UCSD-AML1 (cell line): Measurements from ENCODE around the gene RAB5B.
A peak's percentile ranks its signal among the peaks of the same experiment; 100 is the strongest.
"Not testable (repeated sequence)": the region's sequence is repeated elsewhere in the genome, so short reads cannot be mapped to it uniquely, and the experiment has no call there.

ENCODE experiments used
- DNase-seq: peaks from one replicate; lab custom pipeline; 2025; ENCODE audit not compliant: unreplicated experiment; lab: John Stamatoyannopoulos, UW

Gene RAB5B

DNA sequence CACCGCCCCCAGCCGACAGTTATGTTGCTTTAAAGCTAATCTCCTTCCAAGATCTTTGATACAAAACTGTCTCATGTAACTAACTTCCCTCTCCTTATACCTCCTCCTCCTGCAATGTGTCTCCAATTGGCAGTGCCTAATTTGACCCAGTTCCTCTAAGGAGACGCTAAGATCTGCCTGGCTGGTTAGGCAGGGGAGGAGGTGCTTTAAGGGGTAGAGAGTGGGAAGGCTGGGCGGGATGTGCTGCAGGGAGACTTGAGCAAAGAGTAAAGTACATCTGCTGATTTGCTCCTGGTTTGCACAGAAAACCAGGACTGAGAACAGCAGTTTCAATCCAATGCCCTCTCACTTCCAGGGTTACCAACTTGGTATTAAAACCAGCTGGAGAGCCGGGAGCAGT, 39.6 kb downstream of the RAB5B start:
- DNase-seq, result no peak

DNA sequence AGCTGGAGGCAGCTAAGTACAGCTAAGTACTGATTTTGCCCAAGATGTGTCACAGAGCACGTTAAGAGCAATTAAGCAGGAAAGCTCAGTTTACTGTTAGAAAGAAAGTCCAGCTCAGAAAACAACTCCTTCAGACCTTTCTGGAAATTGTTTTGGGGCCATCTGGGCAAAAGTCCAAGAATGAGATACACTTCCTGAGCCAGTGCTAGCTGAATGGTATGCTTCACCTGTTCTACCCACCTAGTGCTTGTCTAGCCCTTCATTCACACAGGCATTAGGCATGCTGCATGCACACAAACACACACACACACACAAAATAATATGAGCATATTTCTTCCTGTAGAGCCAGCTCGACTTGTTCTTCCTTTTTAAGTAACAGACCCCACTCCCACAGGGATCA, 40.3 kb downstream of the RAB5B start:
- no peak for DNase-seq

DNA sequence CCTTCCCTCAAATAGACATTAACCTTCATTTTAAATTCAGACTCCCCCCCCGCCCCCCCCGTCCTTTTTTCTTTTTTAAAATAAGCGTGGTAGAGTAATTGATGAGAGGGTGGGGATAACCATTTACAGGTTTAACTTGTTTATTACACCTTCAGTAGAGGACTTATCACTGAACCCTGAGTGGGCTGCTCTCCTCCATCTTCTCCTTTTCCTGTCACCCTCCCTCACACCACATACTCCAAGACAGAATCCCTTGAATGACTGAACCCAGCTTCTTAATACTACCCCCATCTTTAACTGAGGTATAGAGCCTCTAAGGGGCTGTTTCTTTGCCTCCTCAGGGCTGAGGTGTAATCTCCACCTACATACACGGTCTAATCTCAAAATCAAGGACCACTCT, 43.3 kb downstream of the RAB5B start:
- no peak for DNase-seq

DNA sequence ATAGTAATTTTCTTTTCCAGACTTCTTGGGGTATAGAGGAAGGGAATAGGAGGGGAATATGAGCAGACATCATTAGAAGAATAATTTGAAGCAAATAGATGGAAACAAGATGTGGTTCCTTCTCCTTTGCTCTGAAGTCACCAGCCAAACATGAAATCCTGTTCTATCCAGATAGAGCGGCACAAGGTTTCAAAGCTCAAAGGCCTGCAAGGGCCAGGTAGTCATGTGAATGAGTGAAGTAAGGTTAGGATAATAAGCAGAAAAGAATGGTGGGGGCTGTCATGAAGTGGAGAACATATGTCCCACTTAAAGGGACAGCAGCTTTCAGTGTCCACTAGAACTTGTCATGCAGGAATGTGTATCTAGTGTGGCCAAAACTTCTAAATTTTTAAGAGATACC, 44.5 kb downstream of the RAB5B start:
- DNase-seq, result no peak

DNA sequence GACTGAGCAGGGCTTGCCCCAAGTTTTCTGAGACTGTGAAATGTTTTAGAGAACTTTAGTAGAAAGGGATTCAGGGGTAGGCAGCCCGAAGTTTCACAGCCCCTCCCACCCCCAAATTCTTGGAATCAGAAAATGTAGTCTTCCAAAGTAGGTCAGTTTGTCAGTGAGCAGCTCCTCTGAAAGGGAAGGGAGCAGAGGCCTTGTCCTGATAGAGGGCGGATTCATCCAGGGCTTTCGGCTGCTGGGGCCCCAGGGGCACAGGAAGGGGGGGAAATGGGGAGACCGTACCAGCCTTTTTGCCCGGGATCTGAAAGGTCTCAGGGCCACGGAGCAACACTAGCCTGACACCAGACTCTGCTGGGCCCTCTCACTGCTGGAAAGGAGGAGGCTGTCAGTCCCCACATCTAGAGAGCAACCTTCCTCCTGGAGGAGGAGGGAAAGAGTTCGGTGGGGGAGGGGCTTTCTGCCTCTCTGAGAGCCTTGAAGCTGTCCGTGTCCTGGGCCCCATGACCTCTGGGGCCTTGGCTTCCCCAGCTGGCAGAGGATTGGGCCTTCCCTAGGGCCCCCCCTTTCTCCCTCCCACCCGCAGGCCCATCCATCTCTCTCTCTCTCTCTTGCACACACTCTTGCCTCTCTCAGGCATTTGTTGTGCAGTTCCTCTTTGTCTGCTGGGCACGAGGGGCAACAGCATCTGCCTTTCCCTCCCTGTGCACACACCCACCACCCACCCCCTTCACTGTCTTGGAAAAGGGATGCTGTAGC, 46.7 kb downstream of the RAB5B start, which contains the start of gene IKZF4:
IKZF4 (plus strand) TSS at position 621 of the 762 bp plus-strand sequence. CDS start 451 bp downstream, outside the sequence.
- peak; percentile 73 for DNase-seq

DNA sequence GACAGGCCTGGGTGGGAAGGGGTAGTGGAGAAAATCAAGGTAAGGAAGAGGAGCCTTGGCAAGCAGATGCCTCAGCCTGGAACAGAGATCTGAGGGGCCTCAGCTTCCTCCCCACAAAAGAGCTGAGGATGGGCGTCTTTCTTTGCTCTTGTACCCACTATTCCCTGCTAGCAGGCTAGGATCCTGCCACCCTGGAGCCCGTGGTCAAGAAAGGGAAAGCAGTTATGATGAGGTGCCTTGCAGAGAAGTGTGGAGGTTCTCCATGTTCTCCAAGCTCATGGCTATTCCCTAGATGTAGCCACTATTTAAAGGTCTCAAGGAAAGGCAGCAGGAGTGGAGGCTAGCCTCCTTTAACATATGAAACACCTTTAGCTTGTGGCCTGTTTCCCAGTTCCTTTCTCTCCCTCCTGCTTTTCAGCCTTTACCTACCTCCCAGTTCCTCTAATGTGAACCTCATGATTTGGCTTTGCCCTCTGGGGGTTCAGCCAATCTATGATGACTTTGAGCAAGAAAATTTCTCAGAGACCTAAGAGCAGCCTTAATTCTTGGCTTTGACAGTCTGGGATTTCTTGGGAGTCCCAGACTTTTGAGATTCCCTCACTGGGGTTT, 48.1 kb downstream of the RAB5B start:
- peak; percentile 42 for DNase-seq

DNA sequence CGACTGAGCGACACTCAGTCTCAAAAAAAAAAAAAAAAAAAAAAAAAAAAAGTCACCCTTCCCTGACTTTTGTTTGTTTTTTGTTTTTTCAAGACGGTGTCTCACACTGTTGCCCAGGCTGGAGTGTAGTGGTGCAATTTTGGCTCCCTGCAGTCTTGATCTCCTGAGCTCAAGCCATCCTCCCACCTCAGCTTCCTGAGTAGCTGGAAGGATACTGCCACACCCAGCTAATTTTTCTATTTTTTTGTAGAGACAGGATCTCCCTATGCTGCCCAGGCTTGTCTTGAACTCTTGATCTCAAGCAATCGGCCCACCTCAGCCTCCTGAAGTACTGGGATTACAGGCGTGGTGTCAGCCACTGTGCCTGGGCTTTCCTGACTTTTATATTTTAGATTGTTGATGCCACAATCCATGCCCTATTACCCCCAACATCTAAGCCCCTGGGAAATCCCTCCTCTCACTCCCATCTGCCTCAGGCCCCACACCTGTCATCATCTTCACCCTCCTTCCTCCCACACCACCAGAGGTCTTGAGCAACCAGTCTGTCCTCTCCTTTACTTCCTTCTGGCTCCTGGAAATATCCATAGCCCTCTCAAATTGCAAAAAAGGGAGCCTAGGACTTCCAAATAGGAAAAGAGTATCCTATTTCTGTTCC, 54.8 kb downstream of the RAB5B start:
- DNase-seq, result no peak

DNA sequence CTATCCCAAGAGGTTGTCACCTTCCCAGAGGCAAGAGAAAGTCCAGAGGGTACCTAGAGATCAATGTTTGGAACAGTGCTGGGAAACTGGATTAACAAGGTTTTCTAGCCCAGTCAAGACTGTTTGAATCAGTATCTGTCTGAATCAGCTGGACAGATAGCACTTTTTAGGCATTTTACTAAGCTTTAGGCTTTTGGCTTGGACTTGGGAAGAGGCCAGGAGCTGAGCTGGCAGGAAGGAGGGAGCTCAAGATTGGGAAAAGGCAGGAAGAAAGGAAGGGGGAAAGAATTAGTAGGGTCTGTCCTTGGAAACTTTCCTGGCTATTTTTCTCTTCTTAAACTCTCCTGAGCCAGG, 55.3 kb downstream of the RAB5B start:
- no peak for DNase-seq

DNA sequence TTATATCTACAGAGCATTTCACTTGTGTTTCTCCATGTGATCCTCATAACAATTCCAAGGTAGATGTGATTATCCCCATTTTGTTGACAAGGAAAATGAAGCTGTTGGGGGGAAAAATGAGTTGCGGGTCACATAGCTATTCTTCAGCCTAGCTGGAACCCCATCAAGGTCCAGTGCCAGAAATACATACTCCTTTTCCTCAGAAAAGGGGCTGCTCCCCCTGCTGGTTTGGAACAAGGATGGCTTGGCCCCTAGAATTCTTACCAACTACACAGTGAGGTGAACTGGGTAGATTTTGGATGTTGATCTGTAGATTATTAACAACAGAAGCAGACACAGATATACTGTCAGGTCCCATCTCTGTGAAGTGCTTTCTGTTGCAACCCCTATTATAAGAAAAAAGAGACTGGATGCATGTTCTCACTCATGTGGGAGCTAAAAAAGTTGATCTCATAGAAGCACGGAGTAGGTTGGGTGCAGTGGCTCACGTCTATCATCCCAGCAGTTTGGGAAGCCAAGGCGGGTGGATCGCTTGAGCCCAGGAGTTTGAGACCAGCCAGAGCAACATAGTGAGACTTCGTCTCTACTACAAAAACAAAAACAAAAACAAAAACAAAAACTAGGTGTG, 55.9 kb downstream of the RAB5B start:
- DNase-seq, result peak; percentile 20

DNA sequence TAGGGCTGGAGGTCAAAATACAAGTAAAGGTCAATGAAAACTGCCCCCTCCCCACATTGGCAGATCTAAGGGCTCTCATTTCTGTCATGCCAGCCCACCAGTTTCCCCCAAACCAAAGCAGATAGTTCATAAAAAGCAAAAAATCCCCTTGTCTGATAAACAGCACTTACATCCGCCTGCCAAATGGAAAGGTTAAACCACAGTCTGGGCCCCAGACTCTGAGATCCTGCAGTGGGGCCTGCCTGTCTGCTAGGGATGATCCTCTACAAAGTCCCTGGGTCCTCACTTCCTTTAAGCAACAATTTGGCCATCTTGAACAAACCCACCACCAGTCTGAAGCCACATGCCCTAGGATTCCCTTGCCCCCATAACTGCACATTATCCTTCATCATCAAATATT, 58.1 kb downstream of the RAB5B start:
- DNase-seq, result no peak

DNA sequence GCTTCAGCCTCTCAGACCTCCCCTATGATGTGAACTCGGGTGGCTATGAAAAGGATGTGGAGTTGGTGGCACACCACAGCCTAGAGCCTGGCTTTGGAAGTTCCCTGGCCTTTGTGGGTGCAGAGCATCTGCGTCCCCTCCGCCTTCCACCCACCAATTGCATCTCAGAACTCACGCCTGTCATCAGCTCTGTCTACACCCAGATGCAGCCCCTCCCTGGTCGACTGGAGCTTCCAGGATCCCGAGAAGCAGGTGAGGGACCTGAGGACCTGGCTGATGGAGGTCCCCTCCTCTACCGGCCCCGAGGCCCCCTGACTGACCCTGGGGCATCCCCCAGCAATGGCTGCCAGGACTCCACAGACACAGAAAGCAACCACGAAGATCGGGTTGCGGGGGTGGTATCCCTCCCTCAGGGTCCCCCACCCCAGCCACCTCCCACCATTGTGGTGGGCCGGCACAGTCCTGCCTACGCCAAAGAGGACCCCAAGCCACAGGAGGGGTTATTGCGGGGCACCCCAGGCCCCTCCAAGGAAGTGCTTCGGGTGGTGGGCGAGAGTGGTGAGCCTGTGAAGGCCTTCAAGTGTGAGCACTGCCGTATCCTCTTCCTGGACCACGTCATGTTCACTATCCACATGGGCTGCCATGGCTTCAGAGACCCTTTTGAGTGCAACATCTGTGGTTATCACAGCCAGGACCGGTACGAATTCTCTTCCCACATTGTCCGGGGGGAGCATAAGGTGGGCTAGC, 60.9 kb downstream of the RAB5B start:
- no peak for DNase-seq

DNA sequence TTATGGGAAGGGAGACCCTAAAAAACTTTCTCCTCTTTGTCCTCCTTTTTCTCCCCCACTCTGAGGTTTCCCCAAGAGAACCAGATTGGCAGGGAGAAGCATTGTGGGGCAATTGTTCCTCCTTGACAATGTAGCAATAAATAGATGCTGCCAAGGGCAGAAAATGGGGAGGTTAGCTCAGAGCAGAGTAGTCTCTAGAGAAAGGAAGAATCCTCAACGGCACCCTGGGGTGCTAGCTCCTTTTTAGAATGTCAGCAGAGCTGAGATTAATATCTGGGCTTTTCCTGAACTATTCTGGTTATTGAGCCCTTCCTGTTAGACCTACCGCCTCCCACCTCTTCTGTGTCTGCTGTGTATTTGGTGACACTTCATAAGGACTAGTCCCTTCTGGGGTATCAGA, 63.3 kb downstream of the RAB5B start:
- no peak for DNase-seq

DNA sequence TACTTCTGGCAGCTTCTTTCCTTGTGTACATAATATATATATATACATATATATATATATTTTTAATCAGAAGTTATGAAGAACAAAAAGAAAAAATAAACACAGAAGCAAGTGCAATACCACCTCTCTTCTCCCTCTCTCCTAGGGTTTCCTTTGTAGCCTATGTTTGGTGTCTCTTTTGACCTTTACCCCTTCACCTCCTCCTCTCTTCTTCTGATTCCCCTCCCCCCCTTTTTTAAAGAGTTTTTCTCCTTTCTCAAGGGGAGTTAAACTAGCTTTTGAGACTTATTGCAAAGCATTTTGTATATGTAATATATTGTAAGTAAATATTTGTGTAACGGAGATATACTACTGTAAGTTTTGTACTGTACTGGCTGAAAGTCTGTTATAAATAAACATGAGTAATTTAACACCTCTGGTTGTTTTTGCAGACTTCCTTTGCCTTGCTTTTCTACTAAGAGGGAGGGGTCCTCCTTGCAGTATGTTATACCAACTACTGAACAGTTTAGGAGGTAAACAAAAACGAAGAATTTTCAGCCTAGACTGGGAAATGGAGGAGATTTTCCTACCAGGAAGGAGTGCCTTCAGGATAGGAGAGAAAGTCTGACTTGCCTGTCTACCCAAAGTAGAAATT, 64.3 kb downstream of the RAB5B start:
- DNase-seq, result no peak

DNA sequence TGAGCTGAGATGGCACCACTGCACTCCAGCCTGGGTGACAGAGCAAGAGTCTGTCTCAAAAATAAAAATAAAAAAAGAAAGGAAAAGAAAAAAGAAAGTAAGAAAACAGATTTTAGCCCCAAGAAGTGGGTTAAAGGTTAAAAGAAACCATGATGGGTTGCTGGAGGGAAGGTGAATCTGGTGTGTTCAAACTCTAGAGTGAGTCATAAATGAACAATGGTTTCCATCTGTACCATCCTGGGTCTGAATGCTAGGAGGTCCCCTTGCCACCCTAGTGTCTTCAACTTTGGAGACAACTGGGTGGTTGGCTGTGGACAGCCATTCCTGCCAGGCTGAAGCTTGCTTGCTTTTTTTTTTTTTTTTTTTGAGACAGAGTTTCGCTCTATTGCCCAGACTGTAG, 66.3 kb downstream of the RAB5B start:
- DNase-seq, result no peak

DNA sequence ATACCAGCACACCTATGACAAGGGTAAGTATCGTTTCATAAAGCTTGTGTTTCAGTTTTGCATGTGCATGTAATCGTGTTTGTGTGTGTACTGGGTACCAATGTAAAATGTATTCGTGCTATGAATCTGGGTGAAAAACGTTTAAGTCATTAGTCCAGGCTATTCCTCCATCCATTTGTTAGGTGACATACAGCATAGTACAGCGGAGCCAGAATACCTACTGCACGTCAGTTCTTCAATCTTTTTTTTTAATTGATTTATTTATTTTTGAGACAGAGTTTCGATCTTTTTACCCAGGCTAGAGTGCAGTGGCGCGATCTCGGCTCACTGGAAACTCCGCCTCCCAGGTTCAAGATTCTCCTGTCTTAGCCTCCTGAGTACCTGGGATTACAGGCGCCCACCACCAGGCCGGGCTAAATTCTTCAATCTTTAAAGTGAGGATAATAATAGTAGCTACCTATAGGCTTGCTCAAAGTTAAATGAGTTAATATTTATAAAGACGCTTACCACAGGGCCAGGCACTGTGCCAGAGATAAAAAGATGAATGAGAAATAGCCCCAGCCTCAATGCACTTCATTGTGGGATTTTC, 67.2 kb downstream of the RAB5B start:
- no peak for DNase-seq

DNA sequence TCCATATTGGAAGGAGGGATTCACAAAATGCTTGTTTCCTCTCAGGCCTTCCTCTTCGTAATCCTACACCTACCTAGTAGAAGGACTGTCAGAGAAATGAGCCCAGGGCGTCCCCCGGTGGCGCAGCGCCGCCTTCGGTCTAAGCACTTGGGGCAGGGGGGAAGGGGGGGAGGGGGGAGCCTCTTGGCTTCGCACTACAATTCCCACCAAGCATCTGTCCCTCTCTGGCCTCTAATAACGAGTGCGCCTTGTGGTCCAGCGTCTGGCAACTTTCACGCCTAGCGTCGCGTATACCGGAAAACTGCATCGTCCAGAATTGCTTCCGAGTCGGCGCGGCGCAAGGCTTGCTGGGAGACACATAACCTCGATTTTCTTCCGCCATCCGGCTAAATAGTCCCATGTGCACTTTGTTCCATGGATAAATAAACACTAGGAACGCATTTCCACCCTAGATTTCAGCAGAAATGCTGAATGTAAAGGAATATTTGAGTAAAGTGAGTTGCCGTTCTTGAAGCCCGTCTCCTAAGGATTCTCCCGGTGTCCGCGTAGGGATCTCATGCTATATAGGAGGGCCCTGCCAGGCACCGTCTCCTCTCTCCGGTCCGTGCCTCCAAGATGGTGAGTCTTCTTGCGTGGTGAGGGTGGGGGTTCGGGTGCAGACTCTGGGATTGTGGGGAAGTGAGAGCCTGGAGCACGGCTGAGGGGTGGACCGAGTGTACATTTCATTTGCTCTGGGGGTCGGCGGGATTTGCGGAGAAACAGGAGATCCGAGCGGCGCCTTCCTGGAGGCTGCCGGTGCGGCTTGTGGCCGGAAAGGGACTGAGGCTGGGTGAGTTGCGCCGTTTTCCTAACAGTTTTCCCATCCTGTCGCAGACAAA, 67.9 kb downstream of the RAB5B start, which contains the start of gene RPS26:
RPS26 (plus strand) TSS at position 367 of the 878 bp plus-strand sequence; CDS start at position 616, 249 bp downstream.
- peak; percentile 96 for DNase-seq

DNA sequence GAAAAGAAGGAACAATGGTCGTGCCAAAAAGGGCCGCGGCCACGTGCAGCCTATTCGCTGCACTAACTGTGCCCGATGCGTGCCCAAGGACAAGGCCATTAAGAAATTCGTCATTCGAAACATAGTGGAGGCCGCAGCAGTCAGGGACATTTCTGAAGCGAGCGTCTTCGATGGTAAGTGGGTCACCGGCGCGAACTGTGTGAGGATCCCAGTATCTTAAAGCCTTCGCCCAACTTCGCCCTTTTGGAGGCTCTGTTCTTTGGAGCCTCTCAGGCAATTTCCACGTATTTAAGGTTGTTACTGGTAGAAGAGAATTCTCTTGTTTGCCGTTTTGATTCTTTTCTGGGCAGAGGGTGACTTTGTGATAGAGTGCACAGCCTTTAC, 68.5 kb downstream of the RAB5B start:
- DNase-seq, result not testable (repeated sequence)

DNA sequence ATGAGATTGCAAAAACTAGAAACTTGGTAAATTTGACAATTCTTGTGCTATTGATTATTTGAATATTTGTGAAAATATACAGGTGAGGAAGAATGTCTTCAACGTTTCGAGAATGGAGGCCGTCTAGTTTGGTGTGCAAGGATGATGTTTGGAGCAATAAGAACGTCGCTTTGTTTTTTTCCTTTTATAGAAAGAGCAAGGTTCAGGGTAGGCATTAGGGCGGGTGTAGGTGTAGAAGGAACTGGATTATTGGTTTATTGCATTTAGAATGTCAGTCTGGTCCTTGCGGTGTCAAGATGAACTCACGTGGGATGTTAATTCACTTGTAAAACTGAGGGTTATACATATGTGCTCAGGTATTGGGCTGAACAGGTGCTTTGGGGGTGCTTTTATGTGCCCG, 69.0 kb downstream of the RAB5B start:
- DNase-seq, result no peak
